GM21717 (cell line): Measurements from ENCODE around the gene NACC2.

Source experiments
- ATAC-seq: cut with Tn5 transposase; IDR thresholded peaks from one replicate; pipeline ENCODE4 v1.9.1; 2021; ENCODE audit warnings: mild to moderate bottlenecking, moderate library complexity; ENCODE audit not compliant: unreplicated experiment

NACC2 gene

DNA sequence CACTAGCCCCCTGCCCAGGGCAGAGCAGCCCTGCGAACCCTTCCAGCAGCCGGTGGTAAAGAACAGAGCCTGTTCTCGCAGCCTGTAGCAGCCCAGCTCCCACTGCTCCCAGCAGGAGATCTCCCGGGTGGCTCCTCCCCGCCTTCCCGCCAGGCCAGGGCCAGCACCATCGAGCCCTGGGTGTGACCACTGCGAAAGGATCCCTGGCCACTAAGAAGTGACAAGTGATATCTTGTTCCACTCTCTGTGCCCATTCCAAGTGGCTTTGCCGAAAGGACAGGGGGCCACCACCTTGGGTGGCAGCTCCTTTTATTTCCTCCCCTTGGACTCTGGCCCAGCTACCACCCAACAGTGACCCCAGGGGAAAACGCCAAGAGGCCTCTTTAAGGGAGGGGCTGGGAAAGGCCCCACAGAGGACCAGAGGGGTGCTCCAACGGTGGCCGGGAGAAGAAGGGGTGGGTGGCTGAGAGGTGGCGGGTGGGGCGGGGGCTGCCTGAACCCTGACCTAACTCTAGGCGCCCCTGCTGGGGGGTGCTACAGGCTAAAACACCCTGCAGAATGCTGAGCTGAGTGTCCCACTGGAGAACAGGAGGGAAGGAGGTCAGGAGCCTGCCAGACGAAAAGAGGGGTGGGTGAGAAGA, 1.6 kb downstream of the NACC2 start:
- no peak for ATAC-seq

DNA sequence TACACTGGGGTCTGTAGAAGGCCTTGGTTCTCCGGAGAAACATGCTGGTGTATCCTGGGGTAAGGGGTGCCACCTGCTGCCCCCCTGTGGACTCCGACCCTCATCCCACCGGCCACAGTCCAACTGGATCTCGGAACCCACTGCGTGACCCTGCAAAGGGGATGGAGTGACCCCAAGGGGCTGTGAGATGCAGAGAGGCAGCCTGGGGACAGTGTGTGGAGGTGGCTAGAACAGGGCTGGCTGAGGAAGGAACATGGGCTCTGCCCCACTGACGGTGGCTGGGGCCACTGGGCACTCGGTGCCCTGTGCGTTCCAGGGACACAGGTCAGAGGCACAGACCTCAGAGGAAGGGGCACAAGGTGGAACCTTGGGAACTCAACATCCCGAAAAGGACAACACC, 2.3 kb downstream of the NACC2 start:
- no peak for ATAC-seq

- ATAC-seq: no peak
Measured at GRCh38 chr9:136092353-136092650, 2.8 kb downstream of the NACC2 start.

- no peak for ATAC-seq
Measured at GRCh38 chr9:136091582-136092352, 3.3 kb downstream of the NACC2 start.

DNA sequence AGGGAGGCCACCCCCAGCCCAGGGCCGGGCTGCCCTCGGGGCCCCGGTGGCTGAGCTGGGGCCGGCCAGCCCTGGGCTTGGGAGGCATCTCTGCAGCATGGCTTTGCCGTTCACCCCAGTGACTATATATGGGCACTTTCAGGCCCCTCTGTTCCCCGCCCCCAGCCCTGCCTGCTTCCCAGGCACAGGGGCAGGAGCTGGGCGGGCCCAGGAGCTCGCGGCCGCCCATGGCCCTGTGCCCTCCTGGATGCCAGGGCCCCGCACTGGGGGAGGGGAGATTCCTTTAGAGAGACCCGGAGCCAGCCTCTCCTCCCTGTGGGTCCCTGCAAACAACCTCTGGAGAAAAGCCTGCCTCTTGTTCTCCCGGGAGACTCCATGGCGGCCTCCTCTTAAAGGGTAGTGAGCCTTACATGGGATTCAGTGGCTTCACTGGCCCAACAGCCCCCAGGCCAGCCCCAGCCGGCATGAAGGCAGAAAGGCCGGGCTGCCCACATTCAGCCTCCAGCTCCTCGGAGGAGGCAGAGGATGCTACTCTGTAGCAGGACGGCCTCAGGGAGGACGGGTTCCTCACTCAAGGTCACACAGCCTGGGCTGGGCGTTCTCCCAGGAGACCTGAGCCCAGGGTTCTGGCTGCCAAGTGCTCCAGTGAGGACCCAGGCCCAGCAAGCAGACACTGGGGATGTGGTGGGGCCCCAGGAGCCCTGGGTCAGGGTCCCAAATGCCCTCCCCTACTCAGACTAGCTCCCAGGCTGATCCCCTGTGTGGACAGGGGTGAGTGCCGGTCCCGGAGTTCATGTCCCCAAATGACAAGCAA, 4.1 kb downstream of the NACC2 start:
- no peak for ATAC-seq

GRCh38 chr9:136090056-136090735, 4.9 kb downstream of the NACC2 start:
- no peak for ATAC-seq

GRCh38 chr9:136089697-136090045, 5.4 kb downstream of the NACC2 start:
- ATAC-seq: no peak

DNA sequence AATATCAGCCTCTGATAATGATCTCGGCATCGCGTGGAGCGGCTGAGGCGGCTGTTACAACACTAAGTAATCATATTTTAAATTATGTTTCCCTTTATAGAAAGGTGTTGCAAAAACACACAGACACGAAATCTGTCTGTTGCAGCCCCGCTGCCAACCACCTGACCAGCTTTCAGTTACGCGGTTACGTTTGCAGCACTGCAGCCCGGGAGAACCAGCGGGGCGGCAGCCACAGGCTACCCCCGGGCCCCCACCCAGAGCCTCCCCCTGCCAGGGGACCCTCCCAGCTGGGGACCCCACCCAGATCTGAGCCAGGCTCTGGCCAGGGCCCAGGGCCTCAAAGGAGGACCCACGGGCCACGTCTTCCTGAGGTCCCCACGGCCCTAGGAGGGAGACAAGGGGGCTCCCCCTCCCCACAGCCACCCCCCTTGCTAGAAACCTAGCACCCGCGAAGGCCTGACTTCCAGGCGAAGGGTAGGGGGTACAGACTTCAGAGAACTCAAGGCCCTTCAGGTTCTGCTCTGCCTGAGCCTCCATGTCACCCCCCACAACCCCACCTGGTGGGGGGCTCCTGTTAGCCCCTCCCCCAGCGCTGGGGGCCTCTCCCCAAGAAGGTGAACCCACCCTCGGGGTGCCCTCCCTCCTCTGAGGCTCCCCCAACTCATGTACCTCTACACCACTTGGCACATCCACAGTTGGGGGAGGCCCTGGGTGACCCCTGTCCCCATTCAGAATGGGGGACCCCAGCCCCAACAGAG, 6.0 kb downstream of the NACC2 start:
- no peak for ATAC-seq

GRCh38 chr9:136088481-136088938, 6.6 kb downstream of the NACC2 start:
- no peak for ATAC-seq

DNA sequence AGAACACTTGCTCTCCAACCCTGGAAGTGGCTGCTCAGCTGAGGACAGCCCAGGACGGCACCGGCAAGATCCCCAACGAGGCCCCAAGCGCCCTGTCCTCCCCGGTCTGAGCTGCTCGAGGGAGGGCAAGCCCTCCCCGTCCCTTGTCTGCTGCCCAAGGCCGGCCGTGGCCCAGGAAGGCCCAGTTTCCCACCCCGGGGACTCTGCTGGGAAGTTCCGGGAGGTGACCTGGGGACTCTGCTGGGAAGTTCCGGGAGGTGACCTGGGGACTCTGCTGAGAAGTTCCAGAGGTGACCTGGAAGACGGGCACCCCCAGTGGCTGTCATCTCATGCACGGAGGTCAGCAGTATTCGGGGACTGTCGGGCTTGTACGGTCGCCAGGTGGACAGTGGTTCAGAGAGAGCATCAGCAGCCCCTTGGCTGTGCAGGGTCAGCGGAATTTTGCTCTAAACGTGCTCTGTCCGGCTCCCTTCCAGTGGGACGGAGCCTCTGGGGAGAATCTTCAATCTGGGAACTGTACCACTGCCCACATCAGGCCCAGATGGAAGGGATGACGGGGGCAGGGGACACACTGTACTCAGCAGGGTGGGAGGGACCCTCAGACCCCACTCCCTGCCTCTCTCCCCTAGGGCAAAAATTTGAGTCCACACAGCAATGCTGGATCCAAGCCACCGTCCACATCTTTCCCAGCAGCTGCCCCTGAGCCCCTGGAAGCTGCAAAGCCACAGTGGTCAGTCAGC, 7.2 kb downstream of the NACC2 start:
- ATAC-seq: no peak

DNA sequence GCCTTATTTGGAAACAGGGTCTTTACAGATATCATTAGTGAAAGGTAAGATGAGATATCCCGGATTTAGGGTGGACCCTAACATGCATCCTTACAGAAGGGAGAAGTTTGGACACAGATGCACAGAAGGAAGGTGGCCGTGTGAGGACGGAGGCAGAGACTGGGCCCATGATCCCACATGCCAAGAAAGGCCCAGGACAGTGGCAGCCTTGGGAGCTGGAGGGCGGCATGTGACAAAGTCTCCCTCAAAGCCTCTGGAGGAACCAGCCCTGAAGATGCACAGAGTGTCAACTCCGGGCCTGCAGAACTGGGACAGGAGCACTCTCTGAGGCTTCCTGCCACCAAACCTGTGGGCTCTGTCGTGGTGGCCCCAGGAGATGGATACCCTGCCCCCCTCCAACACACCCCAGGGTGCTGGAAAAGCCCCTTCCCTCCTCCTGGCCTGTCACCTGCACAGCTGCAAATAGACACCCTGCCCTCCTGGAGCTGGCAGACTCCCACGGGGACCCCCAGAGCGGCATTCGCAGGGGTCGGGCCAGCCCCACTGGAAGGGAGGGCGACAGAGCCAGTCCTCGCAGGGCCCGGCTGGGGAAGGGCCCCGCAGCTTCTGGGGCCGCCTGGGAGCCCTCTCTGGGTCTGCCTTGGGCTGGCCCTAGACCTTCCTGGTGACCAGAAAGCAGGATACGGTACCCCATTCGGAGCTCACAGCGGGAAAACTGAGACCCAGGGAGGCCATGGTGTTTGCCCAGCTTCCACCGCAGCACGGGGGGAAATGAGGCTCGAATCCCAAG, 7.9 kb downstream of the NACC2 start:
- no peak for ATAC-seq

- no peak for ATAC-seq
Measured at GRCh38 chr9:136086213-136086881, 8.7 kb downstream of the NACC2 start.

DNA sequence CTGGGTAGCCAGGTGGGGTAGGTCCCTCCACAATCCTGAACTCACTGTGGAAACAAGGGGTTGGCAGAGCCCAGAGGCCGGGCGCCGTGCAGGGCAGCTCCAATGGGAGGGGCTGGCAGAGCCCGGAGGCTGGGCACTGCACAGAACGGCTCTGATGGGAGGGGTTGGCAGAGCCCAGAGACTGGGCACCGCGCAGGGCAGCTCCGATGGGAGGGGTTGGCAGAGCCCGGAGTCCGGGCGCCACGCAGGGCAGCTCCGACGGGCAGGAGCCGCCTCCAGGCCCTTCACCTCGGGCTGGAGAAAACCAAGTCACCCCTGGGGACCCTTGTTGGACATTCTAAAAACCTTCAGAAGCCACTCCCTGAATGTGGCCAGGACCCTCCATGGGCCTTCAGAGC, 9.3 kb downstream of the NACC2 start:
- no peak for ATAC-seq

DNA sequence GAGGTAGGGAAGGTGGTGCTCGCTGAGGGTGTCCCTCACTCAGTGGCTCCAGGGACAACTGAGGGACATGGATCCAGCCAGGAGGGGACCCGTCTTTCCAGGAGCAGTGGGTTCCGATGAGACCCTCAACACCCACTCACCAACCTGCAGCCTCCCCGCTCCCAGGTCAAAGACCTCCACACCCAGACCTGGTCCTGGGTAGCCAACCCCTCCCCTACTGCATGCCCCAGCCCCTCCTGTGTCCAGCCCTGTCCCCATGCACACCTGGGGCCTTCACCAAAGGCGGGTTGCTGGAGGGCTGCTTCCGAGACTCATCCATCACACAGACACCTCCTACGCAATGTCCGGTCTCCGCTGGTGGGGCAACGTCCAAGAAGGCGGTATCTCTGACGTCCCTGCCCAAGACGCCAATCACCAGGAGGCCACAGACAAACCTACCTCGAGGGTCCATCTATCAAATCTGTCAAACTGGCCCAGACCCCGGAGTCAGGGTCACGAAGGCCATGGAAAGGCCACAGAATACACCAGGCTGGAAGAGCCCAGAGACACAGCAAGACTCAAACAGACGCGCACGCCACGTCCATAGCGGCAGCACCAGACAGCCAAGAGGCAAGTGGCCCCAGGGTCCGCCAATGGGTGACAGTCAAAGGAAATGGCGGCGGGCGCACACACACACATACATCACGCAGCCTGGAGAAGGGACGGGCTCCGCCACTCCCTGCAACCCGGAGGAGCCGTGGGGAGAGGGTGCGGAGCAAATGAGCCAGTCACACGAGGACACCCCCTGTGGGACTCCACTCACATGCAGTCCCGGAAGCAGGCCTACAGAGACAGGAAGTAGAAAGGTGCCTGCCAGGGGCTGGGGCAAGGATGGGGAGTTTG, 10.8 kb downstream of the NACC2 start:
- no peak for ATAC-seq

DNA sequence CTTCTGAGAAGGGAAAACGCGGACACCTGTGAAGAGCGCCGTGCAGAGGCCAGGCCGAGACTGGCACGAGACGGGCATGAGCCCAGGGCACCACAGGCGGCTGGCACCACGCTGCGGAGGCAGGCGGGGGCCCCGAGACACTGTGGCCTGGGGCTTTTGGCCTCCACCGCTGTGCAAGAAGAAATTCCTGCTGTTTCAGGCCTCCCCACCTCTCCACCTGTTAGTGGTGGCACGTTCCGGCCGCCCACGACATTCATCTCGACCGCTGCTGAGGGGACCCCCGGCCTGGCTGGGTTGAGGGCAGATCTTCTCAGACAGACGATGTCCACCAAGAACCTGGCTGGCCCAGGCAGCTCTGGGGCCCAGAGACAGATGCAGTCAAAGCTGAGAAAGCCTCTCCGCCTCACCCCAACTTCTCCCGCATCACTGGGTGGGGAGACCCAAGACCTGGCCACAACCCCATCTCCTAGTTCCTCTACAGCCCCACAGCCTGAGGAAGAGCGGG, 11.5 kb downstream of the NACC2 start:
- ATAC-seq: no peak

DNA sequence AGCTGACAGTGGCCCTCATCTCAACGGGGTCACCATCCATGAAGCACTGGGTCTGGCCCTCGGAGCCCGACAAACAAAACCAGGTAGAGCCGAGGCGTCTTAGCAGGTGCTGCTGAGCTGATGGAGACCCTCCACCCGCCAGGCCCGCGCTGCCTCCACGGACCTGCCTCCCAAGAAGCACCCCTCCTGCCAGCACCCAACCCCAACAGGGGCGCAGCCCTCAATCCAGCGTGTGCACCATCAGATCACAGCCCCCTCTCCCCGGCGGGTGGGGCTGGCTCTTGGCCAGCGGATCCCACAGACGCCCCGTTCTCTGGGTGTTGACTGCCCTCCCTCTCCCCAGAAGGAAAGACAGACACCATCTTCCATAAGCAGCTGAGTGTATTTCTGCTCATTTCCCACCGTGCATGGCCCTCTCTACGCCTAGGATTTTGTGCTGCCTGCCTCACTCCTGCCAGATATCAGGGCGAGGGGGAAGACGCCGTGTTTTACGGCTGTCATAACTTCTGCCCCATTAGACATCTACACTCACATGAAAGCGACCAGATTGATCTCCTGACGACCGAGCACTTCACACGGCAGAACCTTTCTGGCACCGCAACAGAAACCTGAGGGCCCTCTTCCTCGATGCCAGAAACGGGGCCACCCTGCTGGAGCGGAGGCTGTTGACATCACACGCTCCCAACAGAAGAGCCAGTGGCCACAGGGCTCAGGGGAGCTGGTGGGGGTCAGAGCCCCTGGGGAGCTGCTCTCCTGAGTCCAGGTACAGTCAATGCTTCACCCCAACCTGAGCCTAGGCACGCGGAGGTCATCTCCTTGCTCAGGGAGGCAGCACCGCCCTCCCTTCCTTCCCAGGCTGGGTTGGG, 12.4 kb downstream of the NACC2 start:
- ATAC-seq: no peak
